Activated naive CD4-positive, alpha-beta T cell treated with anti-CD3 and anti-CD28 coated beads, Interleukin-2, amount 50 U/mL, for 24 hours (primary cell): Measurements from ENCODE around the gene SYTL5.

Experiments
- H3K27ac Mint-ChIP-seq: one replicate; pipeline ENCODE4 v1.8.0; 2021; ENCODE audit warnings: mild to moderate bottlenecking, mixed read lengths
- H3K27me3 Mint-ChIP-seq: one replicate; pipeline ENCODE4 v1.8.0; 2021; ENCODE audit warnings: mixed read lengths
- H3K36me3 Mint-ChIP-seq: one replicate; pipeline ENCODE4 v1.8.0; 2021; ENCODE audit warnings: mixed read lengths
- H3K4me1 Mint-ChIP-seq: one replicate; pipeline ENCODE4 v1.8.0; 2021; ENCODE audit warnings: mixed read lengths
- H3K4me3 Mint-ChIP-seq: one replicate; pipeline ENCODE4 v1.8.0; 2021; ENCODE audit warnings: mild to moderate bottlenecking, mixed read lengths
- H3K9me3 Mint-ChIP-seq: one replicate; pipeline ENCODE4 v1.8.0; 2021; ENCODE audit warnings: mixed read lengths

SYTL5 gene

GRCh38 chrX:38099688-38100087, 93.3 kb downstream of the SYTL5 start:
- Mint-ChIP-seq H3K4me1 (no peaks in the 10 kb centered on the region), H3K9me3 (no peaks in the 10 kb centered on the region), H3K4me3 (no peak overlapping the region), H3K27ac (no peak overlapping the region), H3K27me3 (no peaks in the 10 kb centered on the region), H3K36me3 (no peaks in the 10 kb centered on the region)

- Mint-ChIP-seq H3K27me3 (no peaks in the 10 kb centered on the region), H3K36me3 (no peaks in the 10 kb centered on the region), H3K27ac (no peak overlapping the region), H3K4me3 (no peak overlapping the region), H3K9me3 (no peaks in the 10 kb centered on the region), H3K4me1 (no peaks in the 10 kb centered on the region)
These were observed 95.9 kb downstream of the SYTL5 start for GRCh38 chrX:38102240-38102639.

GRCh38 chrX:38102875-38103274, 96.5 kb downstream of the SYTL5 start:
- no peak overlapping the region for H3K27ac Mint-ChIP-seq

GRCh38 chrX:38103857-38104812, 97.8 kb downstream of the SYTL5 start:
- Mint-ChIP-seq H3K27ac (no peak overlapping the region), H3K9me3 (no peaks in the 10 kb centered on the region), H3K27me3 (no peaks in the 10 kb centered on the region), H3K4me1 (no peaks in the 10 kb centered on the region), H3K4me3 (no peak overlapping the region), H3K36me3 (no peaks in the 10 kb centered on the region)

More at GRCh38 chrX:38102875-38103274, 96.5 kb downstream of the SYTL5 start:
- Mint-ChIP-seq H3K4me1 (no peaks in the 10 kb centered on the region), H3K27me3 (no peaks in the 10 kb centered on the region), H3K9me3 (no peaks in the 10 kb centered on the region), H3K36me3 (no peaks in the 10 kb centered on the region), H3K4me3 (no peak overlapping the region)

- H3K4me3 Mint-ChIP-seq, result no peak overlapping the region
- H3K4me1 Mint-ChIP-seq, result no peaks in the 10 kb centered on the region
- no peaks in the 10 kb centered on the region for H3K27me3 Mint-ChIP-seq
- H3K9me3 Mint-ChIP-seq, result no peaks in the 10 kb centered on the region
- no peaks in the 10 kb centered on the region for H3K36me3 Mint-ChIP-seq
- no peak overlapping the region for H3K27ac Mint-ChIP-seq
These were observed 98.9 kb downstream of the SYTL5 start for GRCh38 chrX:38105216-38105725.

GRCh38 chrX:38106991-38107655, 100.8 kb downstream of the SYTL5 start:
- H3K27ac Mint-ChIP-seq, result no peak overlapping the region
- no peaks in the 10 kb centered on the region for H3K9me3 Mint-ChIP-seq
- no peak overlapping the region for H3K4me3 Mint-ChIP-seq
- H3K27me3 Mint-ChIP-seq, result no peaks in the 10 kb centered on the region
- no peaks in the 10 kb centered on the region for H3K36me3 Mint-ChIP-seq
- H3K4me1 Mint-ChIP-seq, result no peaks in the 10 kb centered on the region

- H3K36me3 Mint-ChIP-seq, result no peaks in the 10 kb centered on the region
- H3K27me3 Mint-ChIP-seq, result no peaks in the 10 kb centered on the region
- no peak overlapping the region for H3K4me3 Mint-ChIP-seq
- H3K9me3 Mint-ChIP-seq, result no peaks in the 10 kb centered on the region
- no peaks in the 10 kb centered on the region for H3K4me1 Mint-ChIP-seq
- no peak overlapping the region for H3K27ac Mint-ChIP-seq
These were observed 102.0 kb downstream of the SYTL5 start for GRCh38 chrX:38108364-38108763.

GRCh38 chrX:38109042-38109898, 102.9 kb downstream of the SYTL5 start:
- Mint-ChIP-seq H3K4me1 (no peaks in the 10 kb centered on the region), H3K27me3 (no peaks in the 10 kb centered on the region), H3K36me3 (no peaks in the 10 kb centered on the region), H3K9me3 (no peaks in the 10 kb centered on the region), H3K27ac (no peak overlapping the region), H3K4me3 (no peak overlapping the region)

GRCh38 chrX:38110231-38110630, 103.9 kb downstream of the SYTL5 start:
- Mint-ChIP-seq H3K36me3 (no peaks in the 10 kb centered on the region), H3K4me1 (no peaks in the 10 kb centered on the region)

GRCh38 chrX:38111196-38111595, 104.8 kb downstream of the SYTL5 start:
- H3K9me3 Mint-ChIP-seq, result no peaks in the 10 kb centered on the region
- H3K27me3 Mint-ChIP-seq, result no peaks in the 10 kb centered on the region
- no peak overlapping the region for H3K4me3 Mint-ChIP-seq
- H3K27ac Mint-ChIP-seq, result no peak overlapping the region
- no peaks in the 10 kb centered on the region for H3K36me3 Mint-ChIP-seq
- no peaks in the 10 kb centered on the region for H3K4me1 Mint-ChIP-seq

More at GRCh38 chrX:38110231-38110630, 103.9 kb downstream of the SYTL5 start:
- H3K9me3 Mint-ChIP-seq, result no peaks in the 10 kb centered on the region
- no peak overlapping the region for H3K27ac Mint-ChIP-seq
- H3K27me3 Mint-ChIP-seq, result no peaks in the 10 kb centered on the region
- no peak overlapping the region for H3K4me3 Mint-ChIP-seq

GRCh38 chrX:38112566-38112965, 106.2 kb downstream of the SYTL5 start:
- Mint-ChIP-seq H3K27ac (no peak overlapping the region), H3K4me3 (no peak overlapping the region), H3K9me3 (no peaks in the 10 kb centered on the region), H3K36me3 (no peaks in the 10 kb centered on the region), H3K4me1 (no peaks in the 10 kb centered on the region), H3K27me3 (no peaks in the 10 kb centered on the region)

- no peaks in the 10 kb centered on the region for H3K4me1 Mint-ChIP-seq
- no peaks in the 10 kb centered on the region for H3K36me3 Mint-ChIP-seq
- H3K4me3 Mint-ChIP-seq, result no peak overlapping the region
- H3K27me3 Mint-ChIP-seq, result no peaks in the 10 kb centered on the region
- no peaks in the 10 kb centered on the region for H3K9me3 Mint-ChIP-seq
- H3K27ac Mint-ChIP-seq, result no peak overlapping the region
These were observed 110.4 kb downstream of the SYTL5 start for GRCh38 chrX:38116706-38117105.

- H3K27me3 Mint-ChIP-seq, result no peaks in the 10 kb centered on the region
- no peak overlapping the region for H3K27ac Mint-ChIP-seq
- H3K4me1 Mint-ChIP-seq, result no peaks in the 10 kb centered on the region
- H3K36me3 Mint-ChIP-seq, result no peaks in the 10 kb centered on the region
- no peaks in the 10 kb centered on the region for H3K9me3 Mint-ChIP-seq
- H3K4me3 Mint-ChIP-seq, result no peak overlapping the region
These were observed 111.1 kb downstream of the SYTL5 start for GRCh38 chrX:38117485-38117884.

- H3K4me3 Mint-ChIP-seq, result no peak overlapping the region
- peaks cover 1% of the 10 kb centered on the region for H3K27me3 Mint-ChIP-seq
- no peak overlapping the region for H3K27ac Mint-ChIP-seq
- no peaks in the 10 kb centered on the region for H3K4me1 Mint-ChIP-seq
- H3K36me3 Mint-ChIP-seq, result no peaks in the 10 kb centered on the region
- H3K9me3 Mint-ChIP-seq, result no peaks in the 10 kb centered on the region
These were observed 117.6 kb downstream of the SYTL5 start for GRCh38 chrX:38124000-38124399.

- Mint-ChIP-seq H3K9me3 (no peaks in the 10 kb centered on the region), H3K27me3 (peaks cover 3% of the 10 kb centered on the region), H3K4me3 (no peak overlapping the region), H3K4me1 (no peaks in the 10 kb centered on the region), H3K36me3 (no peaks in the 10 kb centered on the region), H3K27ac (no peak overlapping the region)
These were observed 119.8 kb downstream of the SYTL5 start for GRCh38 chrX:38126179-38126578.
